CD4-positive, alpha-beta memory T cell (primary cell): ENCODE results near the gene NMNAT3. TPM values are rescaled to one million over a fixed set of nuclear protein-coding genes. Genes with fewer than 3 reads are reported as not detected.

Experiments
- CTCF ChIA-PET: fragments of 350-600 bp; sonication (Branson Sonifier 250); formaldehyde crosslinking; loops from one replicate; lab custom pipeline; 2021; ENCODE audit warnings: inconsistent platforms; ENCODE audit not compliant: partially characterized antibody; lab: Charles Lee
- POLR2A ChIA-PET: fragments of 350-600 bp; sonication (Branson Sonifier 250); formaldehyde crosslinking; loops from one replicate; lab custom pipeline; 2021; ENCODE audit not compliant: partially characterized antibody; lab: Charles Lee
- DNase-seq, 5 donors: peaks; one replicate each; pipeline versions ENCODE4 v3.0.0 to v3.0.0-alpha.2; 2020 to 2022; ENCODE audit warnings: mixed read lengths in 1 of 5
- H3K27ac ChIP-seq: one replicate; pipeline ENCODE4 v1.7.0; 2013; ENCODE audit warnings: low read depth, low read length
- H3K27me3 ChIP-seq: 2 replicates; pipeline ENCODE4 v1.7.0; 2013; ENCODE audit warnings: mild to moderate bottlenecking, low read length, moderate library complexity; ENCODE audit not compliant: insufficient read depth
- H3K36me3 ChIP-seq: 2 replicates; pipeline ENCODE4 v1.7.0; 2013; ENCODE audit warnings: mild to moderate bottlenecking, low read length, moderate library complexity; ENCODE audit not compliant: insufficient read depth
- H3K4me1 ChIP-seq: 2 replicates; pipeline ENCODE4 v1.7.0; 2013; ENCODE audit warnings: mild to moderate bottlenecking, low read length, moderate library complexity; ENCODE audit not compliant: insufficient read depth
- H3K4me3 ChIP-seq, 2 donors: one replicate each; pipeline ENCODE4 v1.7.0; 2013; ENCODE audit warnings: low read length in 2 of 2, mild to moderate bottlenecking in 1 of 2
- H3K9me3 ChIP-seq, 2 donors: one replicate each; pipeline ENCODE4 v1.7.0; 2013; ENCODE audit warnings: low read length in 2 of 2, control low read depth in 1 of 2; ENCODE audit not compliant: control insufficient read depth in 1 of 2
- H3K27ac Mint-ChIP-seq, 7 donors: one replicate each; pipeline ENCODE4 v1.8.0; 2020 to 2021; ENCODE audit warnings: mixed read lengths in 7 of 7, mild to moderate bottlenecking in 6 of 7, inconsistent platforms in 3 of 7, moderate library complexity in 3 of 7
- H3K27me3 Mint-ChIP-seq, 2 donors: one replicate each; pipeline ENCODE4 v1.8.0; 2020 to 2021; ENCODE audit warnings: mixed read lengths in 2 of 2
- H3K36me3 Mint-ChIP-seq, 2 donors: one replicate each; pipeline ENCODE4 v1.8.0; 2020 to 2021; ENCODE audit warnings: mixed read lengths in 2 of 2, inconsistent platforms in 1 of 2, mild to moderate bottlenecking in 1 of 2
- H3K4me1 Mint-ChIP-seq, 4 donors: one replicate each; pipeline ENCODE4 v1.8.0; 2020 to 2021; ENCODE audit warnings: mixed read lengths in 4 of 4, mild to moderate bottlenecking in 1 of 4
- H3K4me3 Mint-ChIP-seq, 8 donors: one replicate each; pipeline ENCODE4 v1.8.0; 2020 to 2021; ENCODE audit warnings: mixed read lengths in 8 of 8, mild to moderate bottlenecking in 7 of 8, moderate library complexity in 6 of 8, inconsistent platforms in 3 of 8
- H3K9me3 Mint-ChIP-seq, 8 donors: one replicate each; pipeline ENCODE4 v1.8.0; 2020 to 2021; ENCODE audit warnings: mixed read lengths in 8 of 8, mild to moderate bottlenecking in 5 of 8, inconsistent platforms in 3 of 8, moderate library complexity in 1 of 8
- intact Hi-C: fragments of 100-400 bp; cut with micrococcal nuclease; formaldehyde crosslinking; loops from one replicate; pipeline ENCODE4 v1.15.1; 2023
- polyA plus RNA-seq, 2 donors: library from polyadenylated mRNA; unstranded; fragments of 300-500 nt; fragmentation: Illumina TruSeq; gene quantifications; one replicate each; pipeline ENCODE4 v1.2.3, GENCODE V29; 2021
- total RNA-seq, 2 experiments: library from RNA; stranded (reverse); gene quantifications; one replicate each; pipeline ENCODE4 v1.2.3, GENCODE V29; 2021

Gene NMNAT3
- total and polyA plus RNA-seq, 4 experiments from 2014 or later, result 1.6 to 4.0 (median 2.2) TPM

GRCh38 chr3:139653582-139653981, 24.2 kb downstream of the NMNAT3 start:
- Mint-ChIP-seq H3K27ac (no peak overlapping the region), H3K27me3 (no peaks in the 10 kb centered on the region), H3K36me3 (no peaks in the 10 kb centered on the region), H3K4me3 (no peak overlapping the region), H3K4me1 (no peaks in the 10 kb centered on the region), H3K9me3 (no peaks in the 10 kb centered on the region)
- ChIA-PET POLR2A (no interaction called here), CTCF (no interaction called here)
- intact Hi-C loops, result no loop called here
- Histone ChIP-seq H3K9me3 (no peaks in the 10 kb centered on the region), H3K27me3 (no peaks in the 10 kb centered on the region), H3K4me1 (no peaks in the 10 kb centered on the region), H3K36me3 (no peaks in the 10 kb centered on the region), H3K4me3 (no peak overlapping the region), H3K27ac (no peak overlapping the region)
- no peak for DNase-seq

GRCh38 chr3:139652561-139652960, 25.2 kb downstream of the NMNAT3 start:
- H3K4me3 ChIP-seq, result no peak overlapping the region
- intact Hi-C loops, result no loop called here
- H3K27ac Mint-ChIP-seq, result no peak overlapping the region
- no peaks in the 10 kb centered on the region for H3K27me3 ChIP-seq
- no peak overlapping the region for H3K27ac ChIP-seq
- no peaks in the 10 kb centered on the region for H3K4me1 Mint-ChIP-seq
- no peak for DNase-seq
- H3K36me3 ChIP-seq, result no peaks in the 10 kb centered on the region
- H3K4me3 Mint-ChIP-seq, result no peak overlapping the region
- no peaks in the 10 kb centered on the region for H3K4me1 ChIP-seq
- no peaks in the 10 kb centered on the region for H3K27me3 Mint-ChIP-seq
- no peaks in the 10 kb centered on the region for H3K36me3 Mint-ChIP-seq
- ChIA-PET POLR2A (no interaction called here), CTCF (no interaction called here)
- peaks cover 0 to 2% (median 0%) of the 10 kb centered on the region in 8 donors for H3K9me3 Mint-ChIP-seq
- no peaks in the 10 kb centered on the region for H3K9me3 ChIP-seq

- ChIA-PET CTCF (no interaction called here), POLR2A (no interaction called here)
- Mint-ChIP-seq H3K4me1 (no peaks in the 10 kb centered on the region), H3K27ac (no peak overlapping the region), H3K36me3 (no peaks in the 10 kb centered on the region), H3K4me3 (no peak overlapping the region), H3K9me3 (peaks cover 0 to 7% (median 2%) of the 10 kb centered on the region in 8 donors), H3K27me3 (no peaks in the 10 kb centered on the region)
- Histone ChIP-seq H3K4me1 (no peaks in the 10 kb centered on the region), H3K36me3 (no peaks in the 10 kb centered on the region), H3K27ac (no peak overlapping the region), H3K9me3 (no peaks in the 10 kb centered on the region), H3K4me3 (no peak overlapping the region), H3K27me3 (no peaks in the 10 kb centered on the region)
- intact Hi-C loops, result no loop called here
- no peak for DNase-seq
These were observed 29.8 kb downstream of the NMNAT3 start for GRCh38 chr3:139647866-139648435.

GRCh38 chr3:139646512-139646911, 31.3 kb downstream of the NMNAT3 start:
- Mint-ChIP-seq H3K27me3 (no peaks in the 10 kb centered on the region), H3K4me1 (no peaks in the 10 kb centered on the region), H3K36me3 (no peaks in the 10 kb centered on the region), H3K9me3 (peaks cover 0 to 7% (median 2%) of the 10 kb centered on the region in 8 donors), H3K27ac (no peak overlapping the region), H3K4me3 (no peak overlapping the region)
- Histone ChIP-seq H3K27ac (no peak overlapping the region), H3K36me3 (no peaks in the 10 kb centered on the region), H3K4me3 (no peak overlapping the region), H3K4me1 (no peaks in the 10 kb centered on the region), H3K9me3 (no peaks in the 10 kb centered on the region), H3K27me3 (no peaks in the 10 kb centered on the region)
- no peak for DNase-seq
- CTCF ChIA-PET, result no interaction called here
- POLR2A ChIA-PET, result no interaction called here
- intact Hi-C loops, result no loop called here

GRCh38 chr3:139642996-139643395, 34.8 kb downstream of the NMNAT3 start:
- Histone ChIP-seq H3K4me3 (no peak overlapping the region), H3K27me3 (no peaks in the 10 kb centered on the region), H3K9me3 (no peaks in the 10 kb centered on the region), H3K4me1 (no peaks in the 10 kb centered on the region), H3K36me3 (no peaks in the 10 kb centered on the region), H3K27ac (no peak overlapping the region)
- Mint-ChIP-seq H3K27ac (peak overlapping the region in 1 of 7 donors; percentile 48), H3K9me3 (peaks cover 0 to 7% (median 2%) of the 10 kb centered on the region in 8 donors), H3K4me1 (no peaks in the 10 kb centered on the region), H3K4me3 (no peak overlapping the region), H3K36me3 (no peaks in the 10 kb centered on the region), H3K27me3 (no peaks in the 10 kb centered on the region)
- ChIA-PET CTCF (no interaction called here), POLR2A (no interaction called here)
- DNase-seq, result no peak
- intact Hi-C loops, result no loop called here

- Mint-ChIP-seq H3K27ac (no peak overlapping the region), H3K36me3 (no peaks in the 10 kb centered on the region), H3K4me1 (no peaks in the 10 kb centered on the region), H3K9me3 (peaks cover 0 to 7% (median 0%) of the 10 kb centered on the region in 8 donors), H3K27me3 (no peaks in the 10 kb centered on the region), H3K4me3 (no peak overlapping the region)
- ChIA-PET CTCF (interaction anchor here (1.5 to 2.5 kb wide), 2 partner anchors 10 to 11 kb away, joined by 3 to 7 read pairs; no protein-coding TSS in a partner anchor), POLR2A (no interaction called here)
- H3K9me3 ChIP-seq, result no peaks in the 10 kb centered on the region
- H3K4me1 ChIP-seq, result no peaks in the 10 kb centered on the region
- H3K4me3 ChIP-seq, result no peak overlapping the region
- intact Hi-C loops, result no loop called here
- H3K27me3 ChIP-seq, result no peaks in the 10 kb centered on the region
- H3K36me3 ChIP-seq, result no peaks in the 10 kb centered on the region
- DNase-seq, result no peak
- H3K27ac ChIP-seq, result no peak overlapping the region
These were observed 37.3 kb downstream of the NMNAT3 start for GRCh38 chr3:139640456-139640855.

GRCh38 chr3:139639662-139640061, 38.1 kb downstream of the NMNAT3 start:
- H3K4me1 Mint-ChIP-seq, result no peaks in the 10 kb centered on the region
- peaks cover 0 to 7% (median 0%) of the 10 kb centered on the region in 8 donors for H3K9me3 Mint-ChIP-seq
- CTCF ChIA-PET, result interaction anchor here (1.5 to 2.5 kb wide), 2 partner anchors 10 to 12 kb away, joined by 3 to 7 read pairs; no protein-coding TSS in a partner anchor

More at GRCh38 chr3:139639662-139640061, 38.1 kb downstream of the NMNAT3 start:
- no peak for DNase-seq
- Histone ChIP-seq H3K27me3 (no peaks in the 10 kb centered on the region), H3K9me3 (no peaks in the 10 kb centered on the region), H3K27ac (no peak overlapping the region), H3K36me3 (no peaks in the 10 kb centered on the region), H3K4me1 (no peaks in the 10 kb centered on the region), H3K4me3 (no peak overlapping the region)
- H3K4me3 Mint-ChIP-seq, result no peak overlapping the region
- H3K27ac Mint-ChIP-seq, result no peak overlapping the region
- intact Hi-C loops, result no loop called here
- POLR2A ChIA-PET, result no interaction called here
- no peaks in the 10 kb centered on the region for H3K36me3 Mint-ChIP-seq
- no peaks in the 10 kb centered on the region for H3K27me3 Mint-ChIP-seq
